Ascending aorta (tissue), 2 donors: ENCODE measurements around the gene GZMM. TPM values are rescaled to one million over a fixed set of nuclear protein-coding genes. Genes with fewer than 3 reads are reported as not detected.
A peak's percentile ranks its signal among the peaks of the same experiment; 100 is the strongest.

Source experiments
- DNase-seq, 2 donors: peaks; one replicate each; pipeline ENCODE4 v3.0.0-alpha.2; 2019; ENCODE audit warnings: low spot score in 2 of 2
- H3K27ac ChIP-seq, 2 donors: fragments of 200-600 bp; sonication (generic); one replicate each; pipeline ENCODE4 v1.5.1; 2016 to 2017; ENCODE audit warnings: mild to moderate bottlenecking in 1 of 2
- H3K27me3 ChIP-seq: fragments of 200-600 bp; sonication (generic); one replicate; pipeline ENCODE4 v1.5.1; 2017
- H3K36me3 ChIP-seq, 2 donors: fragments of 200-600 bp; sonication (generic); one replicate each; pipeline ENCODE4 v1.5.1; 2016
- H3K4me1 ChIP-seq, 2 donors: fragments of 200-600 bp; sonication (generic); one replicate each; pipeline ENCODE4 v1.5.1; 2016 to 2017; ENCODE audit warnings: mild to moderate bottlenecking in 1 of 2
- H3K4me3 ChIP-seq, 2 donors: fragments of 200-600 bp; sonication (generic); one replicate each; pipeline ENCODE4 v1.5.1; 2016 to 2017; ENCODE audit warnings: mild to moderate bottlenecking in 1 of 2
- H3K9me3 ChIP-seq, 2 donors: fragments of 200-600 bp; sonication (generic); one replicate each; pipeline ENCODE4 v1.5.1; 2016
- intact Hi-C: fragments of 100-400 bp; cut with DNase I; formaldehyde crosslinking; loops from one replicate; pipeline ENCODE4 v1.15.1; 2023
- total RNA-seq: library from RNA; depleted of rRNA; stranded (reverse); fragments of >200 nt; gene quantifications from one replicate; pipeline ENCODE4 v1.1.0, GENCODE V29; 2016
- TF ChIP-seq, protein P1 (sequence below), 3 experiments: fragments of 200-600 bp in 2 of 3; fragments of 450-650 bp in 1 of 3; sonication (generic) in 2 of 3; IDR thresholded peaks; one replicate each; pipeline ENCODE4 v1.5.1; 2016 to 2019; ENCODE audit warnings: antibody characterized with exemption in 3 of 3, mild to moderate bottlenecking in 1 of 3, moderate library complexity in 1 of 3

The GZMM gene
- total RNA-seq, 1 donor from 2014 or later = not detected

DNA sequence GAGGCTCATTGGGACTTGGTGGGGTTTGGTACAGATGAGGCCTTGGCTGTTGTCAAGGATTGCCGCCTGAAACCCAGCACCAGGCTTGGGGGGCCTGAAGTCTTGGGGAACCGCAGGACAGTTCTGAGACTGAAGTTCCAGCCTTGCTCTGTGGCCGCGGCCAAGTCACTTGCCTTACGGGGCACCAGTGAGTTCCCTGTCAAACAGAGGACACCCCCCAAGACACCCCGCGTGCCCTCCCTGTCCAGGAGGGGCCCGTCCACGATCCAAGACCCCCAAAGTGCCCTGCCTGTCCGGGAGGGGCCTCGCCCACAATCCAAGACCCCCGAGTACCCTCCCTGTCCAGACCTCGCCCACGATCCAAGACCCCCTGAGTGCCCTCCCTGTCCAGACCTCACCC is 9.8 kb upstream of the GZMM start:
- Histone ChIP-seq H3K27ac (peak overlapping the region; percentile 89 to 93), H3K9me3 (no peaks in the 10 kb centered on the region), H3K27me3 (no peaks in the 10 kb centered on the region), H3K4me1 (peaks cover 16 to 24% of the 10 kb centered on the region in 2 donors), H3K36me3 (peaks cover 38 to 39% of the 10 kb centered on the region in 2 donors), H3K4me3 (peak overlapping the region; percentile 91 to 99)
- intact Hi-C loops = no loop called here
- DNase-seq = no peak
- TF ChIP-seq, protein P1, sequence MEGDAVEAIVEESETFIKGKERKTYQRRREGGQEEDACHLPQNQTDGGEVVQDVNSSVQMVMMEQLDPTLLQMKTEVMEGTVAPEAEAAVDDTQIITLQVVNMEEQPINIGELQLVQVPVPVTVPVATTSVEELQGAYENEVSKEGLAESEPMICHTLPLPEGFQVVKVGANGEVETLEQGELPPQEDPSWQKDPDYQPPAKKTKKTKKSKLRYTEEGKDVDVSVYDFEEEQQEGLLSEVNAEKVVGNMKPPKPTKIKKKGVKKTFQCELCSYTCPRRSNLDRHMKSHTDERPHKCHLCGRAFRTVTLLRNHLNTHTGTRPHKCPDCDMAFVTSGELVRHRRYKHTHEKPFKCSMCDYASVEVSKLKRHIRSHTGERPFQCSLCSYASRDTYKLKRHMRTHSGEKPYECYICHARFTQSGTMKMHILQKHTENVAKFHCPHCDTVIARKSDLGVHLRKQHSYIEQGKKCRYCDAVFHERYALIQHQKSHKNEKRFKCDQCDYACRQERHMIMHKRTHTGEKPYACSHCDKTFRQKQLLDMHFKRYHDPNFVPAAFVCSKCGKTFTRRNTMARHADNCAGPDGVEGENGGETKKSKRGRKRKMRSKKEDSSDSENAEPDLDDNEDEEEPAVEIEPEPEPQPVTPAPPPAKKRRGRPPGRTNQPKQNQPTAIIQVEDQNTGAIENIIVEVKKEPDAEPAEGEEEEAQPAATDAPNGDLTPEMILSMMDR (IDR thresholded peaks at IDR 0.05) = no peak

DNA sequence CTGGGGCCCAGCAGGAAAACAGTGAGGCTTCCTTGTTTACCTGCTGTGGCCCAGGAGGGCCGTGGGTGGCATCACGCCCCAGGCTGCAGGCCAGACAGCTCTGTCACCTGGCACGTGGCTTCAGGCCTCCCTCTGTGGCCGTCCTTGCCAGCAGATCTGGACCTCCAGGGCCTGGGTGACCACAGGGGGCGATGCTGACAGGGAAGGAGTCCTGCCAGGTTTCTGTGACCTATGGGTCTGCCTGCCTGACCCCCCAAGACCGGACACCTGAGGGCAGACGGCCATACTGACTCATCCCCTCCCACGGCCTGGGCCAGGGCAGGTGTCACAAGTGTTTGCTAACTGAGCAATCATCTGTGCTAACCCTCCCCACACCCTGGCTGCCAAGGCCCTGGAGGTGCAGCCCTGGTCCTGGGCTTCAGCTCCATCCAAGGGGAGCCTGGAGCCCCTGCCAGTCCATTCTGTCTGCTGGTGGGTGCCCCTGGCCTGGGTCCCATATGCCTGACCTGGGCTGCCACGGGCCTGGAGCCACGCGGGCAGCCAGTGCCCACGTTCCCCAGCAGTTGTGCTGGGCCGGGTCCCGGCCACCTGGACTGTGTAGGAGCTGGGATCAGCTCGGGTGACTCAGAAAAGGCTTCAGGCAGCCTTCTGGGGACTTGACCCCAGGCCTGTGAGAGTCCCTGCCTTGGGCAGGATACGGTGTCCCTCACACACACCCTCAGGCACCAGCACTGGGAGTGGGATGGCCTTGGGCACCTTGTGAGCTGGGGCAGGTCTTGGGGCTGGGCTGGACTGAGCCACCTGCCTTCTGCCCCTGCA is 8.6 kb upstream of the GZMM start:
- Histone ChIP-seq H3K4me1 (peaks cover 16 to 24% of the 10 kb centered on the region in 2 donors), H3K9me3 (no peaks in the 10 kb centered on the region), H3K27ac (no peak overlapping the region), H3K27me3 (no peaks in the 10 kb centered on the region), H3K36me3 (peaks cover 45 to 46% of the 10 kb centered on the region in 2 donors), H3K4me3 (no peak overlapping the region)
- intact Hi-C loops = no loop called here
- DNase-seq = no peak
- TF ChIP-seq, protein P1 (IDR thresholded peaks at IDR 0.05) = no peak

DNA sequence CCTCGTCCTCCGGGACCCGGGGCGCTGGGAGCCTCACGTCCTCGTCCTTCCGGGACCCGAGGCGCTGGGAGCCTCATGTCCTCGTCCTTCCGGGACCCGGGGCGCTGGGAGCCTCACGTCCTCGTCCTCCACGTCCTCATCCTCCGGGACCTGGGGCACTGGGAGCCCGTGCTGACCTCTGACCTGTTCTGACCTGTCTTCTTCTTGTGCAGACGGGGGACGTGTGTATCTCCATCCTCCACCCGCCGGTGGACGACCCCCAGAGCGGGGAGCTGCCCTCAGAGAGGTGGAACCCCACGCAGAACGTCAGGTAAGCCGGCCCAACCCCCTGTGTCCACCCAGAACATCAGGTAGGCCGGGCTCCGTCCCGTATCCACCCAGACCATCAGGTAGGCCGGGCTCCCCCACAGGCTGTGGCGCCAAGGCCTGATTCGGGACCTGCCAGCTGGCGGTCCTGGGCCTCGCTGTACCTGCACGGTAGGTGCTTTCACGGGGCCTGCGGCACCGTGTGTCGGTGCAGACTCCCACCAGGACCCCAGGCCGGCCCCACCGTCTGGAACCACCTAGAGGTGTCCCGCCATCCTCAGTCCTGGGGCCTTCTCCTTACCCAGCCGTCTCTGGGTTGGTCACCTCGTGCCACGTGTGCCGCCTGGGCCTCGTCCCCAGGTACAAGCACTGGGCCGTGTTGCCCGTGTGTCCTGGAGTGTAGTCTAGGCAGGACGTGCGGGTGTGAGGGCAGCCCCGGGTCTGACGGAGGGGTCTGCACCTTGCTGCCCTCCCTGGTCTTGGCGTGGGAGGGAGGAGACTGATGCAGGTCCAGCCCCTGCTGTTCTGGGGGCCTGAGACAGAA is 7.6 kb upstream of the GZMM start:
- TF ChIP-seq, protein P1 (IDR thresholded peaks at IDR 0.05) = no peak
- Histone ChIP-seq H3K36me3 (peaks cover 51 to 52% of the 10 kb centered on the region in 2 donors), H3K27me3 (no peaks in the 10 kb centered on the region), H3K4me3 (no peak overlapping the region), H3K27ac (no peak overlapping the region), H3K4me1 (peaks cover 16 to 24% of the 10 kb centered on the region in 2 donors), H3K9me3 (no peaks in the 10 kb centered on the region)
- no peak for DNase-seq
- intact Hi-C loops = no loop called here

DNA sequence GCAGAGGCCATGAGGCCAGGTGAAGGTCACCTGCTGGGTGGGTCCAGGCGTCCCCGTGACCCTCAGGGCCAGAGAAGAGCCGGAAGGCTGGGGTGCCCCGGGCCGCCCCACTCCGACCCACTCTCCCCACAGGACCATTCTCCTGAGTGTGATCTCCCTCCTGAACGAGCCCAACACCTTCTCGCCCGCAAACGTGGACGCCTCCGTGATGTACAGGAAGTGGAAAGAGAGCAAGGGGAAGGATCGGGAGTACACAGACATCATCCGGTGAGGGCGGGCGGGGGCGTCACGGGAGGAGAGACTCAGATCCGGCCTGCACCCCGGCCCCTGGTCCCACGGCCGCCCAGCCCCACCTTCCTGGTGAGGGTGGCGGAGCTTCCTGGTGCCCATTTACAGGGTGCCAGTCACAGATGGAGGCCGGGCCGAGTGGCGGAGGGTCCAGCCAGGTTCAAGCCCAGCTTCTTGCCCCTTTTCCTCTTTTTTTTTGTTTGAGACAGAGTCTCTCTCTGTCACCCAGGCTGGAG is 6.9 kb upstream of the GZMM start:
- H3K4me3 ChIP-seq = no peak overlapping the region
- H3K27ac ChIP-seq = no peak overlapping the region
- intact Hi-C loops = no loop called here
- H3K9me3 ChIP-seq = no peaks in the 10 kb centered on the region
- DNase-seq = no peak
- TF ChIP-seq, protein P1 (IDR thresholded peaks at IDR 0.05) = no peak
- H3K27me3 ChIP-seq = no peaks in the 10 kb centered on the region
- H3K36me3 ChIP-seq = peaks cover 57 to 59% of the 10 kb centered on the region in 2 donors
- peaks cover 16 to 24% of the 10 kb centered on the region in 2 donors for H3K4me1 ChIP-seq

DNA sequence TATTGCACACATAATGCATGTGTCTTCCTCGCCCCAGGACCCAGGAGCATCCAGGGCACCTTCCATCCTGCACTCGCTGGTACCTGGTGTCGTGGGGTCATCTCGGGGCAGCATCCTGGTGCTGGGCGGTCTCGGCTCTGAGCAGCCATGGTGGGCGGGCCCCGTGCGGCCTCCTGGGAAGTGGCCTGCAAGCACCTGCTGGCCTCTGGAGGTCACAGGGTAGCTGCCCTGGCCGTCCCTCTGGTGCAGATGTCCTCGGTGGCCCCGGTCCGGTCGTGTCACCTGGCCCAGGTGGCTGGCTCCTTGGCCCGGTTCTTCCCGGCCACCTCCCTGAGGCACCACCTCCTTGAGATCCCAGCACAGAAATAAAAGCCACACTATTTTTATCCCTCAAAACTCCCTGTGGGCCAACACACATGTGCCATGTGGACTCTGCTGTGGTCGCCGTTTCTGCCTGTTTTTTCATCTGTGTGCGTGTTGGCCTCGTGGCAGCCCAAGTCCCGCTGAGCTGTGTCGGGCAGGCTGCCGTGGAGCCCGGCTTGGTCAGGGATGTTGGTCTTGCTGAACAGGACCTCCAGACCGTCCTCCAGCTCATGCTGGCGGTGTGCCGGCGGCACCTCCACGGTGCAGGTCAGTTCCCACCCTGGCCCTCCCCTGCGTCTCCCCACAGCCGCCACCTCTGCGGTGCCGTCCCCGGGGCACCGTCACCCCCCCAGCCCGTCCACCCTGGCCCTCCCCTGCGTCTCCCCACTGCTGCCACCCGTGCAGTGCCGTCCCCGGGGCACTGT is 5.0 kb upstream of the GZMM start:
- TF ChIP-seq, protein P1 (IDR thresholded peaks at IDR 0.05) = no peak
- Histone ChIP-seq H3K9me3 (no peaks in the 10 kb centered on the region), H3K27ac (no peak overlapping the region), H3K27me3 (no peaks in the 10 kb centered on the region), H3K36me3 (peaks cover 63 to 68% of the 10 kb centered on the region in 2 donors), H3K4me1 (peaks cover 9 to 14% of the 10 kb centered on the region in 2 donors), H3K4me3 (no peak overlapping the region)
- intact Hi-C loops = no loop called here
- DNase-seq = no peak
